K562 (cell line): Measurements from ENCODE around the gene SOS1. TPM values are rescaled to one million over a fixed set of nuclear protein-coding genes. Genes with fewer than 3 reads are reported as not detected.
A peak's percentile ranks its signal among the peaks of the same experiment; 100 is the strongest.

Experiments
- CXXC5 ChIP-seq: fragments of 250-450 bp; sonication (Bioruptor Pico); IDR thresholded peaks from 2 replicates; pipeline ENCODE4 v1.8.0; 2022; ENCODE audit warnings: inconsistent platforms, mild to moderate bottlenecking, moderate library complexity
- DACH1 ChIP-seq: fragments of 450-650 bp; IDR thresholded peaks from 2 replicates; pipeline ENCODE4 v1.6.1; 2018; ENCODE audit not compliant: partially characterized antibody
- DPF2 ChIP-seq: fragments of 450-650 bp; IDR thresholded peaks from 2 replicates; pipeline ENCODE4 v1.6.1; 2016
- FOS ChIP-seq: IDR thresholded peaks from 3 replicates; pipeline ENCODE4 v1.6.1; 2011; ENCODE audit not compliant: insufficient read length; ENCODE audit errors: extremely low read depth
- FOXK2 ChIP-seq, 2 experiments: fragments of 450-650 bp; IDR thresholded peaks in 1 of 2; conservative IDR thresholded peaks in 1 of 2; 2 replicates each; pipeline ENCODE4 v1.6.1; 2016; ENCODE audit warnings: low read depth in 2 of 2, mild to moderate bottlenecking in 1 of 2
- HDAC1 ChIP-seq, 2 experiments: fragments of 450-650 bp; IDR thresholded peaks; 2 replicates each; pipeline ENCODE4 v1.6.1; 2016 to 2017; ENCODE audit warnings: inconsistent platforms in 1 of 2, mild to moderate bottlenecking in 1 of 2, moderate library complexity in 1 of 2
- LEF1 ChIP-seq: fragments of 450-650 bp; IDR thresholded peaks from 2 replicates; pipeline ENCODE4 v1.6.1; 2016; ENCODE audit warnings: mild to moderate bottlenecking
- MLLT1 ChIP-seq, 2 experiments: fragments of 450-650 bp; IDR thresholded peaks; 2 replicates each; pipeline ENCODE4 v1.6.1; 2016
- NBN ChIP-seq: fragments of 450-650 bp; IDR thresholded peaks from 2 replicates; pipeline ENCODE4 v1.6.1; 2016; ENCODE audit warnings: low read depth, mild to moderate bottlenecking
- NCOR1 ChIP-seq: fragments of 450-650 bp; IDR thresholded peaks from 2 replicates; pipeline ENCODE4 v1.6.1; 2016; ENCODE audit warnings: mild to moderate bottlenecking, moderate library complexity
- NFIX ChIP-seq: fragments of 250-450 bp; sonication (Bioruptor Pico); IDR thresholded peaks from 2 replicates; pipeline ENCODE4 v1.4.0; 2020; ENCODE audit warnings: low read depth, mild to moderate bottlenecking, moderate library complexity
- REST ChIP-seq, 2 experiments: fragments of 450-650 bp; formaldehyde crosslinking in 1 of 2; IDR thresholded peaks; 2 replicates each; pipeline versions ENCODE4 v1.4.0 to v1.6.1; 2014 to 2020; ENCODE audit warnings: mild to moderate bottlenecking in 2 of 2, borderline replicate concordance in 1 of 2, low read depth in 1 of 2
- SMARCA4 ChIP-seq: fragments of 450-650 bp; IDR thresholded peaks from 2 replicates; pipeline ENCODE4 v1.6.1; 2016
- SMARCE1 ChIP-seq: fragments of 450-650 bp; IDR thresholded peaks from 2 replicates; pipeline ENCODE4 v1.7.1; 2016; ENCODE audit warnings: mild to moderate bottlenecking
- TAL1 ChIP-seq: fragments of 450-650 bp; IDR thresholded peaks from 2 replicates; pipeline ENCODE4 v1.6.1; 2016; ENCODE audit warnings: mild to moderate bottlenecking
- TBL1XR1 ChIP-seq, 2 experiments: IDR thresholded peaks; 2 replicates each; pipeline ENCODE4 v1.6.1; 2012; ENCODE audit warnings: improper control_type of control experiment in 2 of 2, low read length in 2 of 2, mild to moderate bottlenecking in 1 of 2
- ZNF212 ChIP-seq: fragments of 450-650 bp; formaldehyde crosslinking; IDR thresholded peaks from 2 replicates; pipeline ENCODE4 v1.4.0; 2020; ENCODE audit warnings: mild to moderate bottlenecking
- polyA plus RNA-seq, 8 experiments: library from polyadenylated mRNA; depleted of rRNA in 4 of 8; stranded (reverse) in 5 of 8; unstranded in 3 of 8; fragments of >200 nt; fragmentation: Nextera tagmentation in 2 of 8; fragmentation: Illumina TruSeq in 1 of 8; extraction: Ambion mirVana in 2 of 8; extraction: Trizol in 1 of 8; gene quantifications; 2 replicates each; pipeline versions ENCODE4 v1.2.1 to v1.2.3, GENCODE V29; 2011 to 2014; ENCODE audit warnings: inconsistent platforms in 1 of 8, missing spikeins in 1 of 8
- total RNA-seq, 7 experiments: library from RNA; depleted of rRNA in 6 of 7; stranded (reverse); fragments of >200 nt in 6 of 7; fragmentation: Illumina TruSeq in 2 of 7; extraction: Trizol in 2 of 7; gene quantifications; 2 replicates each; pipeline versions ENCODE4 v1.2.1 to v1.2.3, GENCODE V29; 2011 to 2021; ENCODE audit warnings: low replicate concordance in 1 of 7
- TF ChIP-seq, protein P1 (sequence below): sonication (generic); formaldehyde crosslinking; IDR thresholded peaks from 2 replicates; pipeline ENCODE4 v1.8.1; 2023; ENCODE audit warnings: mild to moderate bottlenecking, missing genetic modification reagents, moderate library complexity

SOS1 gene
- total and polyA plus RNA-seq, 9 of the 15 experiments (the other 6 are each of a cell fraction or from before 2014, with no cell fraction given): 2.5 to 27.1 (median 16.3) TPM

GRCh38 chr2:39141334-39142271, 20.8 kb upstream of the SOS1 start (continued):
- TF ChIP-seq, protein P1, sequence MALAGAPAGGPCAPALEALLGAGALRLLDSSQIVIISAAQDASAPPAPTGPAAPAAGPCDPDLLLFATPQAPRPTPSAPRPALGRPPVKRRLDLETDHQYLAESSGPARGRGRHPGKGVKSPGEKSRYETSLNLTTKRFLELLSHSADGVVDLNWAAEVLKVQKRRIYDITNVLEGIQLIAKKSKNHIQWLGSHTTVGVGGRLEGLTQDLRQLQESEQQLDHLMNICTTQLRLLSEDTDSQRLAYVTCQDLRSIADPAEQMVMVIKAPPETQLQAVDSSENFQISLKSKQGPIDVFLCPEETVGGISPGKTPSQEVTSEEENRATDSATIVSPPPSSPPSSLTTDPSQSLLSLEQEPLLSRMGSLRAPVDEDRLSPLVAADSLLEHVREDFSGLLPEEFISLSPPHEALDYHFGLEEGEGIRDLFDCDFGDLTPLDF (CRISPR knock-in tag): no peak
- peak; percentile 54 for TF ChIP-seq REST (IDR thresholded peaks at IDR 0.05; ENCODE audit: borderline replicate concordance)
- no peak for TF ChIP-seq REST (CRISPR knock-in tag; IDR thresholded peaks at IDR 0.05; ENCODE audit: low read depth)
- peak in 1 of 2 experiments; percentile 59; a peak in 1 of 4 replicates for TF ChIP-seq HDAC1 (IDR thresholded peaks at IDR 0.05)
- TF ChIP-seq ZNF212 (CRISPR knock-in tag): no peak
- peak; percentile 75 for TF ChIP-seq NCOR1
- peak in 1 of 2 experiments; percentile 81; a peak in 2 of 4 replicates for TF ChIP-seq TBL1XR1 (IDR thresholded peaks at IDR 0.05; ENCODE audit: low read length in 2 of 2)
- TF ChIP-seq FOS: no peak
- peak; percentile 15; the same call in 1 of the 2 replicates for TF ChIP-seq TAL1
- TF ChIP-seq DACH1: peak; percentile 10
- TF ChIP-seq MLLT1 (IDR thresholded peaks at IDR 0.05): peak in 1 of 2 experiments; percentile 98; a peak in 2 of 4 replicates
- TF ChIP-seq CXXC5 (CRISPR knock-in tag): peak; percentile 89
- 0 out of 2 replicates have a peak, but pooled peaks have one; percentile 27 for TF ChIP-seq NBN
- peak; percentile 79; the same call in 1 of the 2 replicates for TF ChIP-seq DPF2
- peak; percentile 77 for TF ChIP-seq SMARCA4
- TF ChIP-seq SMARCE1: peak; percentile 49; the same call in 1 of the 2 replicates
- peak; percentile 69 for TF ChIP-seq LEF1
- no peak for TF ChIP-seq NFIX (CRISPR knock-in tag)
- TF ChIP-seq FOXK2 (conservative IDR thresholded peaks at IDR 0.05 in 1 of 2, IDR thresholded peaks at IDR 0.05 in 1 of 2; ENCODE audit: low read depth in 2 of 2): peak; percentile 30 to 50; a peak in 1 of 4 replicates
